Neural cell (in vitro differentiated cells): ENCODE results near the gene CAST.

Source experiments
- EP300 ChIP-seq: fragments of 450-650 bp; conservative IDR thresholded peaks from 2 replicates; pipeline ENCODE4 v1.6.1; 2014; ENCODE audit warnings: antibody characterized with exemption, mild to moderate bottlenecking, moderate library complexity; ENCODE audit not compliant: poor library complexity, severe bottlenecking
- EZH2 ChIP-seq: fragments of 200-600, 300-800 bp; shearing (Covaris generic), sonication (generic); IDR thresholded peaks from 2 replicates; pipeline ENCODE4 v1.6.1; 2014; ENCODE audit warnings: antibody characterized with exemption, low read length, borderline replicate concordance, mild to moderate bottlenecking; ENCODE audit not compliant: insufficient read depth, poor library complexity, severe bottlenecking
- MXI1 ChIP-seq: fragments of 450-650 bp; conservative IDR thresholded peaks from 2 replicates; pipeline ENCODE4 v1.6.1; 2014; ENCODE audit warnings: antibody characterized with exemption, mild to moderate bottlenecking; ENCODE audit not compliant: poor library complexity, severe bottlenecking
- POLR2AphosphoS5 ChIP-seq: IDR thresholded peaks from 2 replicates; pipeline ENCODE4 v1.6.1; 2012
- RAD21 ChIP-seq: fragments of 450-650 bp; conservative IDR thresholded peaks from 2 replicates; pipeline ENCODE4 v1.6.1; 2014; ENCODE audit warnings: antibody characterized with exemption, mild to moderate bottlenecking, moderate library complexity
- TAF1 ChIP-seq: IDR thresholded peaks from 2 replicates; pipeline ENCODE4 v1.6.1; 2012; ENCODE audit warnings: low read depth
- TF ChIP-seq, protein P1 (sequence below): fragments of 450-650 bp; IDR thresholded peaks from 2 replicates; pipeline ENCODE4 v1.5.1; 2014; ENCODE audit warnings: antibody characterized with exemption, mild to moderate bottlenecking, moderate library complexity; ENCODE audit not compliant: poor library complexity, severe bottlenecking
- TF ChIP-seq, protein P2 (sequence below): IDR thresholded peaks from 2 replicates; pipeline ENCODE4 v1.6.1; 2012; ENCODE audit warnings: borderline replicate concordance

DNA sequence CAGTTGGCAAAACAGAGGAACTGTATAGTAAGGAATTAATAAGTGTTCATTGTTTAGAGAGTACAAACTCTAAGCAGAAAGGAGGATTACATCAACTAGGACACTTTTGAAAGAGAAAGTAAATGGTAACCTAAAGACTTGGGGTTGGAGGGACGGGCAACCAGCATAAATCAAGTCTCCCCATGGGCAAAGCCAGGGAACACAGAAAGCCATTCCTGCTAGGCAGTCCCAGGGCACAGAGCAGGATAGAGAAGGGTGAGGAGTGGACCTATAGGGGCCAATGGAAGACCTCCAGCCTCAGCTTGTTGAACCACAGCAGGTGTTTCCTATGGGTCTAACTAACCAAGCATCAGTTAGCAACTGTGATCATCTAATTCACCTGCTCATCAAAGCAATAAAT is 154.8 kb downstream of the CAST start:
- TF ChIP-seq, protein P1, sequence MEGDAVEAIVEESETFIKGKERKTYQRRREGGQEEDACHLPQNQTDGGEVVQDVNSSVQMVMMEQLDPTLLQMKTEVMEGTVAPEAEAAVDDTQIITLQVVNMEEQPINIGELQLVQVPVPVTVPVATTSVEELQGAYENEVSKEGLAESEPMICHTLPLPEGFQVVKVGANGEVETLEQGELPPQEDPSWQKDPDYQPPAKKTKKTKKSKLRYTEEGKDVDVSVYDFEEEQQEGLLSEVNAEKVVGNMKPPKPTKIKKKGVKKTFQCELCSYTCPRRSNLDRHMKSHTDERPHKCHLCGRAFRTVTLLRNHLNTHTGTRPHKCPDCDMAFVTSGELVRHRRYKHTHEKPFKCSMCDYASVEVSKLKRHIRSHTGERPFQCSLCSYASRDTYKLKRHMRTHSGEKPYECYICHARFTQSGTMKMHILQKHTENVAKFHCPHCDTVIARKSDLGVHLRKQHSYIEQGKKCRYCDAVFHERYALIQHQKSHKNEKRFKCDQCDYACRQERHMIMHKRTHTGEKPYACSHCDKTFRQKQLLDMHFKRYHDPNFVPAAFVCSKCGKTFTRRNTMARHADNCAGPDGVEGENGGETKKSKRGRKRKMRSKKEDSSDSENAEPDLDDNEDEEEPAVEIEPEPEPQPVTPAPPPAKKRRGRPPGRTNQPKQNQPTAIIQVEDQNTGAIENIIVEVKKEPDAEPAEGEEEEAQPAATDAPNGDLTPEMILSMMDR, result no peak
- TF ChIP-seq MXI1 (no peak), EZH2 (no peak), POLR2AphosphoS5 (no peak), EP300 (no peak), RAD21 (no peak), TAF1 (no peak)
- TF ChIP-seq, protein P2, sequence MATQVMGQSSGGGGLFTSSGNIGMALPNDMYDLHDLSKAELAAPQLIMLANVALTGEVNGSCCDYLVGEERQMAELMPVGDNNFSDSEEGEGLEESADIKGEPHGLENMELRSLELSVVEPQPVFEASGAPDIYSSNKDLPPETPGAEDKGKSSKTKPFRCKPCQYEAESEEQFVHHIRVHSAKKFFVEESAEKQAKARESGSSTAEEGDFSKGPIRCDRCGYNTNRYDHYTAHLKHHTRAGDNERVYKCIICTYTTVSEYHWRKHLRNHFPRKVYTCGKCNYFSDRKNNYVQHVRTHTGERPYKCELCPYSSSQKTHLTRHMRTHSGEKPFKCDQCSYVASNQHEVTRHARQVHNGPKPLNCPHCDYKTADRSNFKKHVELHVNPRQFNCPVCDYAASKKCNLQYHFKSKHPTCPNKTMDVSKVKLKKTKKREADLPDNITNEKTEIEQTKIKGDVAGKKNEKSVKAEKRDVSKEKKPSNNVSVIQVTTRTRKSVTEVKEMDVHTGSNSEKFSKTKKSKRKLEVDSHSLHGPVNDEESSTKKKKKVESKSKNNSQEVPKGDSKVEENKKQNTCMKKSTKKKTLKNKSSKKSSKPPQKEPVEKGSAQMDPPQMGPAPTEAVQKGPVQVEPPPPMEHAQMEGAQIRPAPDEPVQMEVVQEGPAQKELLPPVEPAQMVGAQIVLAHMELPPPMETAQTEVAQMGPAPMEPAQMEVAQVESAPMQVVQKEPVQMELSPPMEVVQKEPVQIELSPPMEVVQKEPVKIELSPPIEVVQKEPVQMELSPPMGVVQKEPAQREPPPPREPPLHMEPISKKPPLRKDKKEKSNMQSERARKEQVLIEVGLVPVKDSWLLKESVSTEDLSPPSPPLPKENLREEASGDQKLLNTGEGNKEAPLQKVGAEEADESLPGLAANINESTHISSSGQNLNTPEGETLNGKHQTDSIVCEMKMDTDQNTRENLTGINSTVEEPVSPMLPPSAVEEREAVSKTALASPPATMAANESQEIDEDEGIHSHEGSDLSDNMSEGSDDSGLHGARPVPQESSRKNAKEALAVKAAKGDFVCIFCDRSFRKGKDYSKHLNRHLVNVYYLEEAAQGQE, result no peak
